ACC112 (cell line): Measurements from ENCODE around the gene ITGA2.

Source experiments
- H2AFZ ChIP-seq: fragments of 200-600 bp; sonication (generic); one replicate; pipeline ENCODE4 v1.6.0; 2017; ENCODE audit warnings: antibody characterized with exemption, low read length; ENCODE audit not compliant: unreplicated experiment
- H3K27ac ChIP-seq: fragments of 200-600 bp; sonication (generic); 2 replicates; pipeline ENCODE4 v1.5.1; 2014; ENCODE audit warnings: low read depth, mild to moderate bottlenecking, antibody characterized with exemption, low read length, moderate library complexity
- H3K27me3 ChIP-seq: fragments of 200-600 bp; sonication (generic); 2 replicates; pipeline ENCODE4 v1.6.1; 2014; ENCODE audit warnings: mild to moderate bottlenecking, antibody characterized with exemption, low read length, moderate library complexity, mixed read lengths; ENCODE audit not compliant: insufficient read depth
- H3K36me3 ChIP-seq: fragments of 200-600 bp; sonication (generic); 2 replicates; pipeline ENCODE4 v1.6.1; 2016; ENCODE audit warnings: mild to moderate bottlenecking, antibody characterized with exemption, low read length, moderate library complexity, mixed read lengths; ENCODE audit not compliant: insufficient read depth
- H3K4me1 ChIP-seq: fragments of 200-600 bp; sonication (generic); one replicate; pipeline ENCODE4 v1.6.1; 2016; ENCODE audit warnings: low read length, mixed read lengths; ENCODE audit not compliant: insufficient read depth, unreplicated experiment, control insufficient read depth
- H3K4me3 ChIP-seq: fragments of 200-600 bp; sonication (generic); 2 replicates; pipeline ENCODE4 v1.5.1; 2014; ENCODE audit warnings: mild to moderate bottlenecking, low read depth, low read length
- H3K79me2 ChIP-seq: fragments of 200-600 bp; sonication (generic); one replicate; pipeline ENCODE4 v1.6.0; 2016; ENCODE audit warnings: low read length; ENCODE audit not compliant: control insufficient read depth, unreplicated experiment, insufficient read depth

The ITGA2 gene

GRCh38 chr5:53032188-53032587 lies 43.0 kb downstream of the ITGA2 start:
- Histone ChIP-seq H3K36me3 (no peaks in the 10 kb centered on the region), H2AFZ (no peak overlapping the region), H3K4me1 (peaks cover 70% of the 10 kb centered on the region), H3K4me3 (no peak overlapping the region), H3K27me3 (no peaks in the 10 kb centered on the region), H3K27ac (peak overlapping the region; percentile 89), H3K79me2 (no peaks in the 10 kb centered on the region)

DNA sequence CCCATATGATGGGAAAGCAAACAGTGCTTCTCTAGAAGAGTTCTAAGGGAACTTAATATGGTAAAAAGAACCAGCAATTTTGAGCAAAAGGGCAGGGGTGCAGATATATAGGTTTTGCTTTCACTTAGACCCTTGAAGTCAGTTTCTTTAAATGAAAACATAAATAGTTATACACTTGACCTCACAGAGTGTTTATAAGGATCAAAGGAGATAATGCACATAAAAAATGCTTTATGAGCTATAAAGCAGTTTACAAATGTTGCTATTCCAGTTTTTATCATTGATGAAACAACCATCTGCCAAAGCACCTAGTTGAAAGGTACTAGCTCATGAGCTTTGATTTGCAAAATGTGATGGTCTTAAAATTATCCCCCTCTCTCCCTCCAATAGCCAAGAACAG lies 45.7 kb downstream of the ITGA2 start:
- H3K4me3 ChIP-seq: no peak overlapping the region
- H3K27me3 ChIP-seq: no peaks in the 10 kb centered on the region
- H3K27ac ChIP-seq: no peak overlapping the region
- no peaks in the 10 kb centered on the region for H3K36me3 ChIP-seq
- peaks cover 6% of the 10 kb centered on the region for H3K79me2 ChIP-seq
- H3K4me1 ChIP-seq: peaks cover 65% of the 10 kb centered on the region
- no peak overlapping the region for H2AFZ ChIP-seq

DNA sequence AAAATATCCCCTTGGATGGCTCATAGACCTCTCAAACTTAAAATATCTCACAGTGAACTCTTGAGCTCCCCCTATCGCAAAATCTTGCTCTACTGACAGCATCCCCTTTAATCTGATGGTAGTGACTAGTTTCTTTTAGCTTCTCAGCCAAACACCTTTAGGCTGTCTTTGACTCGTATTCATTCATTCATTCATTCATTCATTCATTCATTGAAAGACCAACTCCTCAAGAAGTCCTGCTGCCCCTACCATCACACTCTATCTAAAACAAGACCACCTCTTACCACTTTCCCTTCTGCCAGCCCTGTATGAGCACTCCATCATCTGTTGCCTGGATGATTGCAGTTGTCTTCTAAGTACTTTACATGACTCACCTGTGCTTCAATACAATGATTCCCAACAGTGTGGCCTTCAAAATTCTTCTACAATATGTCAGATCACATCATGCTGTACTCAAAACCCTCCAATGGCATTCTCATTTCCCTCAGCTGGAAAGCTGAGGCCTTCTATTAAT lies 46.8 kb downstream of the ITGA2 start:
- Histone ChIP-seq H3K4me1 (peaks cover 64% of the 10 kb centered on the region), H3K27me3 (no peaks in the 10 kb centered on the region), H3K27ac (peak overlapping the region; percentile 78; the same call in 1 of the 2 replicates), H2AFZ (no peak overlapping the region), H3K4me3 (no peak overlapping the region), H3K79me2 (peaks cover 6% of the 10 kb centered on the region), H3K36me3 (no peaks in the 10 kb centered on the region)

DNA sequence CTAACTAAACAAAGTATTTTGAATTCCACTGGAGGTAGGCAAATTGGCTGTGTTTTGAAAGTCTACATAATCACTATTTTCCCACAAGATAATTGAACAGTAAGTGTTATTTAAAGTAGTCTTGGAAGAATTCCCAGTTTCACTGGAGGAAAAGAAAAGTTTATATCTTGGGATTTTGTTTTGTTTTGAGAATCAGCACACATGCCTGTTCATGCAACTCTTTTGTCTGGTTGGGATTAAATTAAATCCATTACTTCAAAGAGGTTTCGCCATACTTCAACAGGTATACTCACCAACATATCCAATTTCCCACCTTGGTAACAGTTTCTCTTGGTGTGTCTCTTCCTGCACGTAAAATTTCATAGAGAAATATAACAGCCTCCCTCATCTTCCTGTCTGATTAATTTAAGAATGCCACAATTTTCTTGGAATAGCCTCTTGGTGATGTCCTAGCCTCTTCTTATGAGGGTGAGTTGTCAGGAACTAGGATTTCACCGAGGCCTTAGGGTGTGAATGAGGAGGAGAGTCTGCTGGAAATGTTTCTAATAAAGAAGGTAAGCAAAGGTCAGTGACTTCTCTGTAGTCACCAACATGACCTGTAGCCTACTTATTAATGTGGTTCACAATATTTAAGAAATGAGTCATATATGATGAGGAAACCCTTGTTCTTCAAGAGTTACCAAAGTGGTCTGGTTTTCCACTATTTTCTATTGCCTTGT lies 48.1 kb downstream of the ITGA2 start:
- Histone ChIP-seq H3K4me3 (peak overlapping the region; percentile 45), H3K27ac (peak overlapping the region; percentile 78), H2AFZ (no peak overlapping the region), H3K4me1 (peaks cover 57% of the 10 kb centered on the region), H3K27me3 (no peaks in the 10 kb centered on the region), H3K79me2 (peaks cover 10% of the 10 kb centered on the region), H3K36me3 (no peaks in the 10 kb centered on the region)

DNA sequence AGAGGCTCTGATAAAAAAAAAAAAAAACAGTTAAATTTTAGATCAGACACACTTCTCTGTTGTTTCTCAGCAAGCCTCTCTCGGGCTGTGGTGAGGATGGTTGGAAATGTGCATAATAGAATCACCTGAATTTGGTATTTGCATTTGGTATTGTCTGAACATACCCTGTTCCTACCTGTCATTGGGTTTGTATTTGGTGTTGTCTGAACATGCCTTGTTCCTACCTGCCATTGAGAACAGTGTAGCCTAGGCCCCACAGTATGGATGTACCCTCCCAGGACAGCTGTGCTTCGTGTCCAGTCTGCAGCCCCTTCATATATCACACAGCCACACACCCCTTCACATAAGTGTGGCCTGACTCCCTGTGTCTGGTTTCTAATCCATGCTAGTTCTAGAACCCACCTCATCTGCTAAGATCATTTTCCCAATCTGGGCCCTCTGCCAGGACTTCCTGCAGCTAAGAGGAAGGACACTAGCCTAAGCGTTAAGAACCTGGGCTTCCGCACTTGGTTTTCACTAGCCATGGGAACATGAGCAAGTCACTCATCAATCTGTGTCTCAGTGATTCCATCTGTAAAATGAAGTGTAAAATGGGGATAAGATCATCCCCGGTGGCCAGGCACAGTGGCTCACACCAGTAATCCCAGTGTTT lies 49.2 kb downstream of the ITGA2 start:
- Histone ChIP-seq H3K36me3 (no peaks in the 10 kb centered on the region), H2AFZ (no peak overlapping the region), H3K27me3 (no peaks in the 10 kb centered on the region), H3K4me1 (peaks cover 52% of the 10 kb centered on the region), H3K79me2 (peaks cover 10% of the 10 kb centered on the region), H3K4me3 (no peak overlapping the region), H3K27ac (peak overlapping the region; percentile 78)

DNA sequence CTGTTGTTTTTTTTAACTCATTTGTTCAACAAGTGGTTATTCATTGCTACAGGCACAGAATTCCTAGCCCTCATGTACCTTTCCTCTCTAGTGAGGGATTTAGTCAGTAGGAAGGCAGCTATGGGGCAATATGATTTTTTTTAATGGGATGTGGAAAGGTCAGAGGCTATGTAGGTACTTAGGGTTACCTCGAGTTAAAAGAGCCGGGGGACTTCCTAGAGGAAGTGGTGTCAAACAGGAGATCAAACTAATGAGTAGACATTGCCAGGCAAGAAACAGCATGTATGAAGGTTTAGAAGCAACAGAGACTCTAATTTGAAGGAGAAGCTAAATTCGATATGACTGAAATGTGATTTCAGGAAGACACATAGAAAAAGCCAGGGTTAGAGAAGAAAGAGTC lies 50.7 kb downstream of the ITGA2 start:
- H3K4me3 ChIP-seq: no peak overlapping the region
- no peaks in the 10 kb centered on the region for H3K27me3 ChIP-seq
- H2AFZ ChIP-seq: no peak overlapping the region
- no peaks in the 10 kb centered on the region for H3K36me3 ChIP-seq
- no peak overlapping the region for H3K27ac ChIP-seq
- peaks cover 10% of the 10 kb centered on the region for H3K79me2 ChIP-seq
- H3K4me1 ChIP-seq: peaks cover 58% of the 10 kb centered on the region

- peaks cover 10% of the 10 kb centered on the region for H3K79me2 ChIP-seq
- H3K27ac ChIP-seq: peak overlapping the region; percentile 1; the same call in 1 of the 2 replicates
- peak overlapping the region; percentile 52 for H3K4me3 ChIP-seq
- no peaks in the 10 kb centered on the region for H3K27me3 ChIP-seq
- H3K36me3 ChIP-seq: no peaks in the 10 kb centered on the region
- H2AFZ ChIP-seq: peak overlapping the region; percentile 6
- peaks cover 60% of the 10 kb centered on the region for H3K4me1 ChIP-seq
Observed at GRCh38 chr5:53041071-53041692, 52.0 kb downstream of the ITGA2 start.

DNA sequence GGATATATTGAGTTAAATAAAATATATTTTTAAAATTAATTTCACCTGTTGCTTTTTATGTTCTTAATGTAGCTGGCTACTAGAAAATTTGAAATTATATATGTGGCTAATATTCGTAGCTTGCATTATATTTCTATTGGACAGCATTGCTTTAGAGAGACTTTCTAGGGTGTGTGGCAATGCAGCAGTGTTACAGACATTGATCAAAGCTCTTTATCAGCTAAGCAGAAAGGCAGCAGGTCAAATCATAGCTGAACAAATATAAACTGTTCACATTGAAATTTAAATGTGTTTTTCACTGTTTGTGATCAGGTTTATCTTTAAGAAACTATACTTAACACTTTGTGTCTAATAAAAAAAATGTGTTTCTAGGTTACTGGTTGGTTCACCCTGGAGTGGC lies 52.6 kb downstream of the ITGA2 start:
- H3K27ac ChIP-seq: no peak overlapping the region
- H3K79me2 ChIP-seq: peaks cover 10% of the 10 kb centered on the region
- peak overlapping the region; percentile 6 for H2AFZ ChIP-seq

GRCh38 chr5:53045263-53045662 lies 56.1 kb downstream of the ITGA2 start:
- Histone ChIP-seq H2AFZ (peak overlapping the region; percentile 72), H3K27me3 (no peaks in the 10 kb centered on the region), H3K36me3 (peaks cover 10% of the 10 kb centered on the region; the same call in 1 of the 2 replicates), H3K27ac (peak overlapping the region; percentile 75), H3K79me2 (peaks cover 4% of the 10 kb centered on the region), H3K4me3 (peak overlapping the region; percentile 18; the same call in 1 of the 2 replicates), H3K4me1 (peaks cover 28% of the 10 kb centered on the region)

More for the DNA sequence above, 52.6 kb downstream of the ITGA2 start:
- no peaks in the 10 kb centered on the region for H3K36me3 ChIP-seq
- no peak overlapping the region for H3K4me3 ChIP-seq
- peaks cover 54% of the 10 kb centered on the region for H3K4me1 ChIP-seq
- H3K27me3 ChIP-seq: no peaks in the 10 kb centered on the region

DNA sequence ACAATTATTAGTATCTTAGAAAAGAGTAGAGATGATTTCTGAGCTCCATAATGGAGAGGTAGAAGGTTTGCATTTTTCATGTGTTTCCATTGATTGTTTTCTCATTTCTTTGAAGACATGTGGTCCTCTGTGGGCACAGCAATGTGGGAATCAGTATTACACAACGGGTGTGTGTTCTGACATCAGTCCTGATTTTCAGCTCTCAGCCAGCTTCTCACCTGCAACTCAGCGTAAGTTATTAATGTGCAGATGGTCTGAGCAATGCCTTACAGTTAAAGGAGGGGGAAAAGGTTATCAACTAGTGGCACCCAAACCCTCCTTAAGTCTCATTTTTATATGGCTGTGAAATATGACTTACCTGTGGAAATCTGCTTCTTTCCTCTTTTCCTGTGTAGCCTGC lies 59.1 kb downstream of the ITGA2 start:
- no peak overlapping the region for H3K27ac ChIP-seq
- no peaks in the 10 kb centered on the region for H3K27me3 ChIP-seq
- H3K79me2 ChIP-seq: no peaks in the 10 kb centered on the region
- peaks cover 10% of the 10 kb centered on the region; the same call in 1 of the 2 replicates for H3K36me3 ChIP-seq
- H3K4me1 ChIP-seq: peaks cover 13% of the 10 kb centered on the region
- H3K4me3 ChIP-seq: no peak overlapping the region
- H2AFZ ChIP-seq: no peak overlapping the region
